Endodermal cell (in vitro differentiated cells): Measurements from ENCODE around the gene MRFAP1L1. TPM values are rescaled to one million over a fixed set of nuclear protein-coding genes. Genes with fewer than 3 reads are reported as not detected.

Experiments
- DNase-seq: peaks from one replicate; pipeline ENCODE4 v3.0.0-alpha.2; 2017
- H3K27ac ChIP-seq: 2 replicates; pipeline ENCODE4 v1.5.1; 2013; ENCODE audit warnings: mild to moderate bottlenecking, low read depth, low read length, moderate library complexity
- H3K27me3 ChIP-seq: 2 replicates; pipeline ENCODE4 v1.6.1; 2013; ENCODE audit warnings: mild to moderate bottlenecking, low read length, moderate library complexity; ENCODE audit not compliant: insufficient read depth, control insufficient read depth, poor library complexity, severe bottlenecking
- H3K36me3 ChIP-seq: 2 replicates; pipeline ENCODE4 v1.7.0; 2013; ENCODE audit warnings: mild to moderate bottlenecking, low read length, moderate library complexity; ENCODE audit not compliant: control insufficient read depth, insufficient read depth
- H3K4me1 ChIP-seq: one replicate; pipeline ENCODE4 v1.7.0; 2013; ENCODE audit warnings: low read length; ENCODE audit not compliant: control insufficient read depth, insufficient read depth
- H3K4me3 ChIP-seq: 2 replicates; pipeline ENCODE4 v1.5.1; 2013; ENCODE audit warnings: mild to moderate bottlenecking, low read length, moderate library complexity
- H3K9ac ChIP-seq: 2 replicates; pipeline ENCODE4 v1.6.1; 2013; ENCODE audit warnings: mild to moderate bottlenecking, low read length, moderate library complexity; ENCODE audit not compliant: poor library complexity, severe bottlenecking; ENCODE audit errors: extremely low read depth
- H3K9me3 ChIP-seq: 2 replicates; pipeline ENCODE4 v1.6.1; 2013; ENCODE audit warnings: mild to moderate bottlenecking, low read length, moderate library complexity; ENCODE audit not compliant: control insufficient read depth
- H3K27ac Mint-ChIP-seq: 2 replicates; pipeline ENCODE4 v1.8.0; 2020; ENCODE audit warnings: mixed read lengths
- H3K27me3 Mint-ChIP-seq: 2 replicates; pipeline ENCODE4 v1.8.0; 2021; ENCODE audit warnings: mild to moderate bottlenecking, mixed read lengths; ENCODE audit not compliant: insufficient read depth
- H3K36me3 Mint-ChIP-seq: 2 replicates; pipeline ENCODE4 v1.8.0; 2020; ENCODE audit warnings: low read depth, mixed read lengths
- H3K4me1 Mint-ChIP-seq: 2 replicates; pipeline ENCODE4 v1.8.0; 2020; ENCODE audit warnings: mixed read lengths
- H3K4me3 Mint-ChIP-seq: 2 replicates; pipeline ENCODE4 v1.8.0; 2020; ENCODE audit warnings: mild to moderate bottlenecking, moderate library complexity, mixed read lengths
- H3K9me3 Mint-ChIP-seq: 2 replicates; pipeline ENCODE4 v1.8.0; 2020; ENCODE audit warnings: mild to moderate bottlenecking, mixed read lengths
- CTCF ChIP-seq: fragments of 200-600 bp; sonication (generic); conservative IDR thresholded peaks from 2 replicates; pipeline ENCODE4 v1.5.0; 2021; ENCODE audit warnings: antibody characterized with exemption, mild to moderate bottlenecking
- WGBS, 2 experiments: methylation state at CpG; one replicate each; pipeline versions ENCODE4 v1.1.5 to v1.1.7; 2013; ENCODE audit warnings: missing lambda C conversion rate in 2 of 2, mixed read lengths in 1 of 2; ENCODE audit not compliant: insufficient coverage in 1 of 2, insufficient read length in 1 of 2; 5-methylcytosine and 5-hydroxymethylcytosine counted together
- total RNA-seq, 2 donors: library from RNA; stranded (reverse); fragmentation: NEBNext Ultra II Directional in 1 of 2; extraction: Animal tissue kit (Norgen Biotek cat#: 25700) in 1 of 2; gene quantifications; 2 replicates in 1 of 2; 3 replicates in 1 of 2; pipeline ENCODE4 v1.2.1, GENCODE V29; 2021

MRFAP1L1 gene
- total RNA-seq, 2 donors from 2014 or later = 45.0 to 50.2 TPM

GRCh38 chr4:6693231-6694176 is 16.2 kb downstream of the MRFAP1L1 start, which contains the start of gene S100P:
S100P (plus strand) TSS chr4:6693878; CDS start chr4:6693933, 55 bp downstream.
- TF ChIP-seq CTCF = no peak
- Histone ChIP-seq H3K4me1 (no peaks in the 10 kb centered on the region), H3K9me3 (no peaks in the 10 kb centered on the region), H3K4me3 (no peak within 1 kb of the TSS), H3K27me3 (no peaks in the 10 kb centered on the region), H3K9ac (no peak within 1 kb of the TSS), H3K27ac (no peak within 1 kb of the TSS), H3K36me3 (no peaks in the 10 kb centered on the region)
- 88 to 91% methylated on average over 21 to 29 of the region's 29 CpGs for WGBS, 2 experiments
- Mint-ChIP-seq H3K4me1 (peaks cover 8% of the 10 kb centered on the region), H3K27ac (no peak within 1 kb of the TSS), H3K36me3 (peaks cover 3% of the 10 kb centered on the region), H3K9me3 (peaks cover 6% of the 10 kb centered on the region), H3K4me3 (no peak within 1 kb of the TSS), H3K27me3 (no peaks in the 10 kb centered on the region)
- no peak for DNase-seq

- Mint-ChIP-seq H3K27ac (no peak overlapping the region), H3K4me1 (peaks cover 8% of the 10 kb centered on the region), H3K4me3 (no peak overlapping the region), H3K27me3 (peaks cover 5% of the 10 kb centered on the region), H3K36me3 (peaks cover 6% of the 10 kb centered on the region), H3K9me3 (peaks cover 13% of the 10 kb centered on the region)
- Histone ChIP-seq H3K27me3 (no peaks in the 10 kb centered on the region), H3K36me3 (no peaks in the 10 kb centered on the region), H3K9me3 (peaks cover 6% of the 10 kb centered on the region), H3K4me1 (no peaks in the 10 kb centered on the region), H3K27ac (no peak overlapping the region), H3K4me3 (no peak overlapping the region), H3K9ac (no peak overlapping the region)
- no peak for DNase-seq
- WGBS, 2 experiments = 76 to 83% methylated on average over 3 of the region's 3 CpGs
- TF ChIP-seq CTCF = no peak
Observed at GRCh38 chr4:6692806-6693205, 16.9 kb downstream of the MRFAP1L1 start.

GRCh38 chr4:6692379-6692778 is 17.3 kb downstream of the MRFAP1L1 start:
- Mint-ChIP-seq H3K4me1 (peaks cover 8% of the 10 kb centered on the region), H3K9me3 (peaks cover 17% of the 10 kb centered on the region), H3K4me3 (no peak overlapping the region), H3K27me3 (peaks cover 9% of the 10 kb centered on the region), H3K27ac (no peak overlapping the region), H3K36me3 (peaks cover 7% of the 10 kb centered on the region)
- H3K9me3 ChIP-seq = peaks cover 9% of the 10 kb centered on the region
- H3K27ac ChIP-seq = no peak overlapping the region
- no peak overlapping the region for H3K9ac ChIP-seq
- H3K4me3 ChIP-seq = no peak overlapping the region
- H3K27me3 ChIP-seq = no peaks in the 10 kb centered on the region
- no peaks in the 10 kb centered on the region for H3K4me1 ChIP-seq
- TF ChIP-seq CTCF = no peak
- DNase-seq = no peak
- 82 to 92% methylated on average over 3 to 8 of the region's 8 CpGs for WGBS, 2 experiments
- no peaks in the 10 kb centered on the region for H3K36me3 ChIP-seq
